ENCODE measurements around the gene MICAL2.

The MICAL2 gene

GRCh38 chr11:12174128-12174476, 63.7 kb downstream of the MICAL2 start:
- no peak for DNase-seq

GRCh38 chr11:12174477-12175143, 64.2 kb downstream of the MICAL2 start:
- peak; percentile 90 for DNase-seq

- DNase-seq, result no peak
Observed at GRCh38 chr11:12175694-12176241, 65.4 kb downstream of the MICAL2 start.

- no peak for DNase-seq
Observed at GRCh38 chr11:12176410-12176809, 66.0 kb downstream of the MICAL2 start.

GRCh38 chr11:12177739-12178338, 67.4 kb downstream of the MICAL2 start:
- peak; percentile 16 for DNase-seq

- no peak for DNase-seq
Observed at GRCh38 chr11:12179019-12179418, 68.6 kb downstream of the MICAL2 start.

GRCh38 chr11:12179531-12179930, 69.1 kb downstream of the MICAL2 start:
- DNase-seq, result no peak

GRCh38 chr11:12180257-12181205, 70.1 kb downstream of the MICAL2 start:
- no peak for DNase-seq

- DNase-seq, result no peak
Observed at GRCh38 chr11:12182302-12182675, 71.9 kb downstream of the MICAL2 start.

GRCh38 chr11:12182676-12183541, 72.5 kb downstream of the MICAL2 start:
- DNase-seq, result peak; percentile 14

- no peak for DNase-seq
Observed at GRCh38 chr11:12183827-12184620, 73.6 kb downstream of the MICAL2 start.

- DNase-seq, result no peak
Observed at GRCh38 chr11:12184699-12185098, 74.3 kb downstream of the MICAL2 start.

GRCh38 chr11:12185106-12185690, 74.8 kb downstream of the MICAL2 start:
- no peak for DNase-seq

GRCh38 chr11:12185914-12186313, 75.5 kb downstream of the MICAL2 start:
- DNase-seq, result no peak

GRCh38 chr11:12186701-12187100, 76.3 kb downstream of the MICAL2 start:
- DNase-seq, result no peak

- no peak for DNase-seq
Observed at GRCh38 chr11:12187399-12187798, 77.0 kb downstream of the MICAL2 start.

- peak; percentile 47 for DNase-seq
Observed at GRCh38 chr11:12188548-12189317, 78.3 kb downstream of the MICAL2 start.

GRCh38 chr11:12189543-12190235, 79.3 kb downstream of the MICAL2 start:
- no peak for DNase-seq

- DNase-seq, result no peak
Observed at GRCh38 chr11:12190511-12190910, 80.1 kb downstream of the MICAL2 start.

All from suppressor macrophage treated with lipopolysaccharide for 4 hours (primary cell).